Kidney (tissue), 14 donors: ENCODE measurements around the gene TMEM200B. TPM values are rescaled to one million over a fixed set of nuclear protein-coding genes. Genes with fewer than 3 reads are reported as not detected.
A peak's percentile ranks its signal among the peaks of the same experiment; 100 is the strongest.

Source experiments
- DNase-seq, 5 donors: peaks; one replicate each; pipeline ENCODE4 v3.0.0-alpha.2; 2013 to 2020
- FAIRE-seq: peaks from 2 replicates; lab custom pipeline; 2012; peaks lifted over from hg19 to GRCh38; lab: Jason Lieb, UNC
- H3K27ac ChIP-seq, 2 donors: one replicate each; pipeline ENCODE4 v1.7.0; 2013; ENCODE audit warnings: low read depth in 2 of 2, low read length in 2 of 2, inconsistent platforms in 1 of 2
- H3K27me3 ChIP-seq: one replicate; pipeline ENCODE4 v1.7.1; 2013; ENCODE audit warnings: low read length, inconsistent platforms; ENCODE audit not compliant: control insufficient read depth, insufficient read depth
- H3K36me3 ChIP-seq, 3 donors: one replicate each; pipeline versions ENCODE4 v1.7.0 to v1.7.1; 2013; ENCODE audit warnings: low read length in 3 of 3, control low read depth in 1 of 3, inconsistent platforms in 1 of 3; ENCODE audit not compliant: insufficient read depth in 3 of 3, control insufficient read depth in 2 of 3
- H3K4me1 ChIP-seq, 3 donors: one replicate each; pipeline versions ENCODE4 v1.7.0 to v1.7.1; 2013; ENCODE audit warnings: low read length in 3 of 3, inconsistent platforms in 1 of 3, low read depth in 1 of 3; ENCODE audit not compliant: control insufficient read depth in 2 of 3, insufficient read depth in 2 of 3
- H3K4me3 ChIP-seq, 3 donors: one replicate each; pipeline versions ENCODE4 v1.7.0 to v1.8.1; 2013; ENCODE audit warnings: low read length in 3 of 3, control low read depth in 1 of 3, inconsistent platforms in 1 of 3
- H3K9ac ChIP-seq, 3 donors: one replicate each; pipeline versions ENCODE4 v1.7.0 to v1.7.1; 2013; ENCODE audit warnings: low read length in 3 of 3, control low read depth in 1 of 3, inconsistent platforms in 1 of 3
- H3K9me3 ChIP-seq, 3 donors: one replicate each; pipeline versions ENCODE4 v1.7.0 to v1.7.1; 2013; ENCODE audit warnings: low read length in 3 of 3, control low read depth in 1 of 3, inconsistent platforms in 1 of 3; ENCODE audit not compliant: control insufficient read depth in 2 of 3, insufficient read depth in 1 of 3
- intact Hi-C: fragments of 100-400 bp; cut with DNase I; formaldehyde crosslinking; loops from one replicate; pipeline ENCODE4 v1.11.1; 2022
- polyA plus RNA-seq: library from polyadenylated mRNA; stranded (reverse); fragments of 350-450 nt; fragmentation: Illumina TruSeq; extraction: RNeasy Lipid Tissue Mini Kit (QIAGEN cat#74804); gene quantifications from one replicate; pipeline ENCODE4 v1.2.3, GENCODE V29; 2014; ENCODE audit warnings: low read depth, low replicate concordance; ENCODE audit not compliant: insufficient read depth
- total RNA-seq: library from RNA; stranded (reverse); fragmentation: NEBNext Ultra II Directional; extraction: Animal tissue kit (Norgen Biotek cat#: 25700); gene quantifications from one replicate; pipeline ENCODE4 v1.2.1, GENCODE V29; 2021
- TF ChIP-seq, protein P1 (sequence below): IDR thresholded peaks from 3 replicates; pipeline ENCODE4 v1.5.1; 2012; ENCODE audit warnings: mild to moderate bottlenecking, moderate library complexity, borderline replicate concordance; ENCODE audit not compliant: insufficient read depth; ENCODE audit errors: extremely low read depth
- donor health status: control.
- donor health status: control.
- donor health status: control.
- donor health status: control.
- donor health status: control.
- donor health status: DM: yes; HTN: yes; CAD: no.
- donor health status: Normal renal cell carcinoma (clear cell type).

TMEM200B gene
- total and polyA plus RNA-seq, 2 donors from 2014 or later: 7.6 to 8.6 TPM

DNA sequence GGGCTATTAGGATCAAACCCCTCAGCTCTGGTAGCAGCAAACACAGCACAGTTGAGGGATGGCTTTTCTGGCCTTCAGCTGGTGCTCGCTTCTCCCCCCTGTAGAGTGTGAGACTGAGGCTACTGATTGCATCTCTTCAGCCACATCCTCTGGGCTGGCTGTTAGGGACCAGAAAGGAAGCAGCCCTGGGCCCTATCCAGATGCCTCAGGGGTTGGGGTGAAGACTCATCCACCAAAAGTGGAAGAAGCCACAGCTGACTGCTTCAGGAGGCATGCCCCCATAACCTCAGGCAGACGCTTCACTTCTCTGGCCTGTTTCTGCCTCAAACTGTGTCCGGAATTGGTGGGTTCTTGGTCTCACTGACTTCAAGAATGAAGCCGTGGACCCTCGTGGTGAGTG, 6.2 kb upstream of the TMEM200B start:
- H3K27me3 ChIP-seq: no peaks in the 10 kb centered on the region
- intact Hi-C loops: no loop called here

DNA sequence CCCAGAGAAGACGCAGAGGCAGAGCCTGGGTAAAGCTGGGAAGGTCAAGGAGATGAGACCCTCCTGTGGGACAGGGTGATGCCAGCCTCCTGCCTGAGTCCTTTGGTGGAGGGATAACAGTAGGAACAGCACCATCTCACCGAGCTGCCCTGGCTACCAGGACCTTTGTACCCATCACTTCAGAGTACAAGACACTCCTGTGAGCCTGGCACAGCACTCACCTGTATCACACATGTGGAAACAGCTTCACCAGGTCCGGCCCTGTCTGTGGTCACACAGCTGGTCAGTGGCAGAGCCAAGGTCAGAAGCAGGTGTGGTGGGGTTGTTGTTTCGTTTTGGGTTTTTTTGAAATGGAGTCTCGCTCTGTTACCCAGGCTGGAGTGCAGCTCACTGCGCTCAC, 5.0 kb upstream of the TMEM200B start:
- DNase-seq (no peak), FAIRE-seq (no peak)
- TF ChIP-seq, protein P1, sequence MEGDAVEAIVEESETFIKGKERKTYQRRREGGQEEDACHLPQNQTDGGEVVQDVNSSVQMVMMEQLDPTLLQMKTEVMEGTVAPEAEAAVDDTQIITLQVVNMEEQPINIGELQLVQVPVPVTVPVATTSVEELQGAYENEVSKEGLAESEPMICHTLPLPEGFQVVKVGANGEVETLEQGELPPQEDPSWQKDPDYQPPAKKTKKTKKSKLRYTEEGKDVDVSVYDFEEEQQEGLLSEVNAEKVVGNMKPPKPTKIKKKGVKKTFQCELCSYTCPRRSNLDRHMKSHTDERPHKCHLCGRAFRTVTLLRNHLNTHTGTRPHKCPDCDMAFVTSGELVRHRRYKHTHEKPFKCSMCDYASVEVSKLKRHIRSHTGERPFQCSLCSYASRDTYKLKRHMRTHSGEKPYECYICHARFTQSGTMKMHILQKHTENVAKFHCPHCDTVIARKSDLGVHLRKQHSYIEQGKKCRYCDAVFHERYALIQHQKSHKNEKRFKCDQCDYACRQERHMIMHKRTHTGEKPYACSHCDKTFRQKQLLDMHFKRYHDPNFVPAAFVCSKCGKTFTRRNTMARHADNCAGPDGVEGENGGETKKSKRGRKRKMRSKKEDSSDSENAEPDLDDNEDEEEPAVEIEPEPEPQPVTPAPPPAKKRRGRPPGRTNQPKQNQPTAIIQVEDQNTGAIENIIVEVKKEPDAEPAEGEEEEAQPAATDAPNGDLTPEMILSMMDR: no peak
- no peaks in the 10 kb centered on the region for H3K27me3 ChIP-seq
- H3K27ac ChIP-seq: no peak overlapping the region
- intact Hi-C loops: no loop called here
- no peaks in the 10 kb centered on the region for H3K9me3 ChIP-seq
- H3K36me3 ChIP-seq: no peaks in the 10 kb centered on the region
- H3K4me1 ChIP-seq: peaks cover 0 to 2% (median 2%) of the 10 kb centered on the region in 3 donors
- H3K4me3 ChIP-seq: no peak overlapping the region
- no peak overlapping the region for H3K9ac ChIP-seq

More for the DNA sequence above, 6.2 kb upstream of the TMEM200B start:
- no peak for FAIRE-seq
- Histone ChIP-seq H3K4me3 (no peak overlapping the region), H3K27ac (no peak overlapping the region), H3K4me1 (peaks cover 0 to 3% (median 1%) of the 10 kb centered on the region in 3 donors), H3K9me3 (no peaks in the 10 kb centered on the region), H3K9ac (no peak overlapping the region), H3K36me3 (no peaks in the 10 kb centered on the region)
- TF ChIP-seq, protein P1: no peak
- DNase-seq: no peak

DNA sequence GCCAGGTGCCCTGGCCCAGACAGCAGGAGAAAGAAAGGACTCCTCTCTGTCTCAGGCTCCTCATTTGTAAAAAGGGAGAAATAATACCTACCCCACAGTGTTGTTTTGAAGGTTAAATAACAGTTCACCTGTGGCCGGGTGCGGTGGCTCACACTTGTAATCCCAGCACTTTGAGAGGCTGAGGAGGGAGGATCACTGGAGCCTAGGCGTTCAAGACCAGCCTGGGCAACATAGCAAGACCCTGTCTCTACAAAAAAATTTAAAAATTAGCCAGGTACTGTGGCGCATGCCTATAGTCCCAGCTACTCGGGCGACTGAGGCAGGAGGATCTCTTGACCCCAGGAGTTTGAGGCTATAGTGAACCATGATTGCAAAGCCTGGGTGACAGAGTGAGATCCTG, 2.5 kb upstream of the TMEM200B start:
- Histone ChIP-seq H3K27ac (no peak overlapping the region), H3K4me1 (peaks cover 0 to 6% (median 0%) of the 10 kb centered on the region in 3 donors), H3K27me3 (no peaks in the 10 kb centered on the region), H3K36me3 (no peaks in the 10 kb centered on the region), H3K9me3 (no peaks in the 10 kb centered on the region), H3K9ac (no peak overlapping the region), H3K4me3 (no peak overlapping the region)
- TF ChIP-seq, protein P1: no peak
- no peak for DNase-seq
- FAIRE-seq: no peak
- intact Hi-C loops: no loop called here

DNA sequence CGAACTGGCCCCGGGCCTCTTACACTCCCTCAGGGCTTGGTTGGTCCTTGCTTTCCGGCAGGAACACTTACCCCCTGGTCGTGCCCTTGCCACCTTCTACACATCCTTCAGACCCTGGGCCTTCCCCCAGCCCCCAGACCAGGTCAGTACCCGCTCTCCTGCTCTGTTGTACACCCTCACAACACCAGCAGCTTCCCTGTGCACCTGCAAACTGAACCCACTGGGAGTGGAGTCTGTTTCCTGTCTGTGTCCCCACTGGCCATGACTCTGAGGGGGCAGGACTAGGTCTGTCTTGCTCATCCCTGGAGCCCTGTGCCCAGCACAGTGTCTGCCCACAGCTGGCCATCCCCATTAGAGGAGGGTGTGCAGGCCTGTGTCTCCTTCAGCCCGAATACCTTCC, 2.1 kb upstream of the TMEM200B start:
- Histone ChIP-seq H3K9me3 (no peaks in the 10 kb centered on the region), H3K9ac (no peak overlapping the region), H3K27ac (no peak overlapping the region), H3K4me1 (peaks cover 0 to 6% (median 0%) of the 10 kb centered on the region in 3 donors), H3K27me3 (no peaks in the 10 kb centered on the region), H3K4me3 (no peak overlapping the region), H3K36me3 (no peaks in the 10 kb centered on the region)
- intact Hi-C loops: no loop called here
- peak in 1 of 5 donors; percentile 51 for DNase-seq
- TF ChIP-seq, protein P1: no peak
- no peak for FAIRE-seq
